OCI-LY7 (cell line): ENCODE measurements around the gene PCDH9.

Experiments
- EZH2phosphoT487 ChIP-seq: fragments of 200-600 bp; sonication (generic); IDR thresholded peaks from 2 replicates; pipeline ENCODE4 v1.6.1; 2018; ENCODE audit warnings: low read depth, borderline replicate concordance, mild to moderate bottlenecking, mixed run types, antibody characterized with exemption, low read length, moderate library complexity, mixed read lengths
- TF ChIP-seq, protein P1 (sequence below): fragments of 200-600 bp; sonication (generic); conservative IDR thresholded peaks from 2 replicates; pipeline ENCODE4 v1.5.1; 2014; ENCODE audit warnings: mild to moderate bottlenecking, antibody characterized with exemption, low read length, moderate library complexity, mixed read lengths

DNA sequence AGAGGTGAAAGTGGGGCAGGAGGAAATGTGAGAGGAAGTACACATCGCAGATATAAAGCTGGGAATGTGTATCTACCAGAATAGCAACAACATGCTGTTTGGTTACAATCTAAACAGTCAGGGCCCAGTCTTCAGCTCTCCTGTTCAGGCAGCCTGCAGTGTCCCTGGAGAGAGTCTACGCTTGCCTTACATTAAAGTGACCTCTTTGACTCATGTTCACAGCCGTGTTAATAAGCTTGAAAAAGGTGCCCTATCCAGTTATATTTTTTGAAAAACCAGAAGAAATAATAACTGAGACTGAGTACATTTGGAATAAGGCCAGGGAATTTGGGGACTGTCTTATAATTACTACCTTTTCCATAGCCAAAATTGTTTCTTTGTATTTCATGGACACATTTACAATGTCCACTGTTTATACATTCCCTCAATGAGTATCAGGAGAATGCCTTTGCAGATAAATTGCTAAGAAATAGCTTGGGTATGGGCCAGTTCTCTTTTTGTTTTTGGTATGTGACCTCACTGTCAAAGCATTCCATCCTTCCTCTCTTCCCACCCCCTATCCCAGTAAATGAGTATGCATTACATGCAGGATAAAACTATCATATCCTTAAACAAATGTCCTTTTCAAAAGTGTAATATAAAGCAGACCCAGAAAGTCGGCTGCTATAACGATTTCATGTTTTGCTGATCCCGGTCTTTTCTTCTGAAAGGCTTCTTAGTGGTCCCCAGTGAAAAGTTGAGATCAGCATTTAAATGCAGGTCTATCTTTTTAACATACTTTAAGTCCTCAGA lies 82.6 kb downstream of the PCDH9 start:
- TF ChIP-seq, protein P1, sequence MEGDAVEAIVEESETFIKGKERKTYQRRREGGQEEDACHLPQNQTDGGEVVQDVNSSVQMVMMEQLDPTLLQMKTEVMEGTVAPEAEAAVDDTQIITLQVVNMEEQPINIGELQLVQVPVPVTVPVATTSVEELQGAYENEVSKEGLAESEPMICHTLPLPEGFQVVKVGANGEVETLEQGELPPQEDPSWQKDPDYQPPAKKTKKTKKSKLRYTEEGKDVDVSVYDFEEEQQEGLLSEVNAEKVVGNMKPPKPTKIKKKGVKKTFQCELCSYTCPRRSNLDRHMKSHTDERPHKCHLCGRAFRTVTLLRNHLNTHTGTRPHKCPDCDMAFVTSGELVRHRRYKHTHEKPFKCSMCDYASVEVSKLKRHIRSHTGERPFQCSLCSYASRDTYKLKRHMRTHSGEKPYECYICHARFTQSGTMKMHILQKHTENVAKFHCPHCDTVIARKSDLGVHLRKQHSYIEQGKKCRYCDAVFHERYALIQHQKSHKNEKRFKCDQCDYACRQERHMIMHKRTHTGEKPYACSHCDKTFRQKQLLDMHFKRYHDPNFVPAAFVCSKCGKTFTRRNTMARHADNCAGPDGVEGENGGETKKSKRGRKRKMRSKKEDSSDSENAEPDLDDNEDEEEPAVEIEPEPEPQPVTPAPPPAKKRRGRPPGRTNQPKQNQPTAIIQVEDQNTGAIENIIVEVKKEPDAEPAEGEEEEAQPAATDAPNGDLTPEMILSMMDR = no peak
- TF ChIP-seq EZH2phosphoT487 = no peak
